Neuronal stem cell (in vitro differentiated cells): ENCODE data around the gene KLK11.

Experiments used
- DNase-seq: peaks from one replicate; pipeline ENCODE4 v3.0.0-alpha.2; 2013; ENCODE audit warnings: low spot score
- H2AFZ ChIP-seq: one replicate; pipeline ENCODE4 v1.6.1; 2013; ENCODE audit warnings: mild to moderate bottlenecking, low read length, inconsistent platforms
- H2AK5ac ChIP-seq: 2 replicates; pipeline ENCODE4 v1.6.1; 2013; ENCODE audit warnings: low read depth, mild to moderate bottlenecking, inconsistent platforms, low read length, moderate library complexity, mixed read lengths
- H2BK120ac ChIP-seq: 2 replicates; pipeline ENCODE4 v1.6.1; 2013; ENCODE audit warnings: low read depth, mild to moderate bottlenecking, inconsistent platforms, low read length, moderate library complexity, mixed read lengths
- H2BK12ac ChIP-seq: one replicate; pipeline ENCODE4 v1.6.1; 2013; ENCODE audit warnings: low read length, inconsistent platforms
- H2BK15ac ChIP-seq: 2 replicates; pipeline ENCODE4 v1.6.1; 2013; ENCODE audit warnings: mild to moderate bottlenecking, low read length, inconsistent platforms, mixed read lengths
- H2BK5ac ChIP-seq: one replicate; pipeline ENCODE4 v1.6.1; 2013; ENCODE audit warnings: inconsistent platforms, mild to moderate bottlenecking, low read length, moderate library complexity
- H3K14ac ChIP-seq: one replicate; pipeline ENCODE4 v1.6.1; 2013; ENCODE audit warnings: low read length, inconsistent platforms
- H3K18ac ChIP-seq: 2 replicates; pipeline ENCODE4 v1.6.1; 2013; ENCODE audit warnings: low read length, inconsistent platforms
- H3K23ac ChIP-seq: 2 replicates; pipeline ENCODE4 v1.6.1; 2013; ENCODE audit warnings: low read depth, mild to moderate bottlenecking, mixed read lengths, low read length, inconsistent platforms; ENCODE audit not compliant: poor library complexity
- H3K27ac ChIP-seq: replicated peaks from 3 replicates; pipeline ENCODE4 v1.5.1; 2013; ENCODE audit warnings: low read length, inconsistent platforms
- H3K27me3 ChIP-seq, 3 experiments: 2 replicates each; pipeline ENCODE4 v1.6.1; 2013; ENCODE audit warnings: low read length in 3 of 3, mild to moderate bottlenecking in 2 of 3, inconsistent platforms in 1 of 3, low read depth in 1 of 3, mixed read lengths in 1 of 3, moderate library complexity in 1 of 3; ENCODE audit not compliant: control insufficient read depth in 3 of 3, insufficient read depth in 3 of 3
- H3K36me3 ChIP-seq, 2 donors: replicated peaks in 1 of 2; 2 replicates each; pipeline ENCODE4 v1.6.1; 2013; ENCODE audit warnings: low read length in 2 of 2; ENCODE audit not compliant: control insufficient read depth in 2 of 2, insufficient read depth in 2 of 2
- H3K4ac ChIP-seq: 2 replicates; pipeline ENCODE4 v1.6.1; 2013; ENCODE audit warnings: inconsistent platforms, mild to moderate bottlenecking, low read length, moderate library complexity
- H3K4me1 ChIP-seq, 2 donors: 1 replicate in 1 of 2; 2 replicates in 1 of 2; pipeline ENCODE4 v1.6.1; 2013; ENCODE audit warnings: low read length in 2 of 2, low read depth in 1 of 2; ENCODE audit not compliant: control insufficient read depth in 2 of 2, insufficient read depth in 1 of 2
- H3K4me2 ChIP-seq: one replicate; pipeline ENCODE4 v1.6.1; 2013; ENCODE audit warnings: mild to moderate bottlenecking, low read length, inconsistent platforms; ENCODE audit not compliant: insufficient read depth, poor library complexity, severe bottlenecking
- H3K4me3 ChIP-seq, 2 donors: 2 replicates each; pipeline ENCODE4 v1.5.1; 2013; ENCODE audit warnings: low read length in 2 of 2, mild to moderate bottlenecking in 2 of 2, inconsistent platforms in 1 of 2, moderate library complexity in 1 of 2
- H3K79me1 ChIP-seq: one replicate; pipeline ENCODE4 v1.6.1; 2013; ENCODE audit warnings: low read depth, mild to moderate bottlenecking, inconsistent platforms, low read length, moderate library complexity
- H3K9ac ChIP-seq: one replicate; pipeline ENCODE4 v1.6.1; 2013; ENCODE audit warnings: mild to moderate bottlenecking, low read depth, low read length, inconsistent platforms; ENCODE audit not compliant: poor library complexity
- H3K9me3 ChIP-seq, 2 donors: replicated peaks in 1 of 2; 2 replicates each; pipeline versions ENCODE3 to v1.6.1; 2013; ENCODE audit warnings: low read length in 2 of 2, mild to moderate bottlenecking in 2 of 2, inconsistent platforms in 1 of 2, low read depth in 1 of 2, mixed read lengths in 1 of 2, moderate library complexity in 1 of 2; ENCODE audit not compliant: control insufficient read depth in 2 of 2, insufficient read depth in 1 of 2
- H4K8ac ChIP-seq: one replicate; pipeline ENCODE4 v1.6.1; 2013; ENCODE audit warnings: low read depth, mild to moderate bottlenecking, inconsistent platforms, low read length, moderate library complexity
- H4K91ac ChIP-seq: one replicate; pipeline ENCODE4 v1.6.1; 2013; ENCODE audit warnings: low read length, low read depth, mild to moderate bottlenecking, inconsistent platforms; ENCODE audit not compliant: poor library complexity
- WGBS, 2 donors: extraction: QIAGEN DNeasy Blood & Tissue Kit; methylation state at CpG; one replicate each; pipeline ENCODE4 v1.1.7; 2013; ENCODE audit warnings: missing lambda C conversion rate in 2 of 2, mixed read lengths in 1 of 2; ENCODE audit not compliant: insufficient read length in 2 of 2, insufficient replicate concordance in 1 of 2; ENCODE audit errors: extremely low coverage in 2 of 2; 5-methylcytosine and 5-hydroxymethylcytosine counted together

Gene KLK11

GRCh38 chr19:51040151-51040550 lies 13.7 kb upstream of the KLK11 start:
- no peak overlapping the region for H3K4me3 ChIP-seq
- no peak overlapping the region for H2BK120ac ChIP-seq
- H3K9me3 ChIP-seq = no peaks in the 10 kb centered on the region
- no peak overlapping the region for H3K23ac ChIP-seq
- H2AFZ ChIP-seq = no peak overlapping the region
- H4K91ac ChIP-seq = no peak overlapping the region
- H2BK12ac ChIP-seq = no peak overlapping the region
- no peak overlapping the region for H3K9ac ChIP-seq
- H3K4me2 ChIP-seq = no peak overlapping the region
- H3K36me3 ChIP-seq = no peaks in the 10 kb centered on the region
- H3K14ac ChIP-seq = no peak overlapping the region
- no CpG with 5 or more reads among the region's 6 CpGs for WGBS, 2 donors
- H3K18ac ChIP-seq = no peak overlapping the region
- no peak overlapping the region for H3K4ac ChIP-seq
- no peak for DNase-seq
- H2BK5ac ChIP-seq = no peak overlapping the region
- H4K8ac ChIP-seq = no peak overlapping the region
- no peaks in the 10 kb centered on the region for H3K79me1 ChIP-seq
- H3K4me1 ChIP-seq = no peaks in the 10 kb centered on the region
- H3K27me3 ChIP-seq = no peaks in the 10 kb centered on the region
- H3K27ac ChIP-seq = no peak overlapping the region
- no peak overlapping the region for H2BK15ac ChIP-seq
- H2AK5ac ChIP-seq = no peak overlapping the region

- DNase-seq = no peak
- no peaks in the 10 kb centered on the region for H3K36me3 ChIP-seq
- no peak overlapping the region for H2BK5ac ChIP-seq
- H2BK12ac ChIP-seq = no peak overlapping the region
- no peak overlapping the region for H3K4me3 ChIP-seq
- no peaks in the 10 kb centered on the region for H3K4me1 ChIP-seq
- peak overlapping the region; percentile 29 for H2AFZ ChIP-seq
- H3K14ac ChIP-seq = no peak overlapping the region
- no peaks in the 10 kb centered on the region for H3K79me1 ChIP-seq
- no peak overlapping the region for H3K4ac ChIP-seq
- no peak overlapping the region for H3K18ac ChIP-seq
- no peak overlapping the region for H3K27ac ChIP-seq
- no peak overlapping the region for H4K8ac ChIP-seq
- H2AK5ac ChIP-seq = no peak overlapping the region
- WGBS, 2 donors = no CpG with 5 or more reads among the region's 9 CpGs
- H3K27me3 ChIP-seq = no peaks in the 10 kb centered on the region
- no peak overlapping the region for H4K91ac ChIP-seq
- no peak overlapping the region for H2BK120ac ChIP-seq
- no peak overlapping the region for H3K9ac ChIP-seq
- H3K9me3 ChIP-seq = no peaks in the 10 kb centered on the region
- no peak overlapping the region for H2BK15ac ChIP-seq
- no peak overlapping the region for H3K4me2 ChIP-seq
- no peak overlapping the region for H3K23ac ChIP-seq
Observed at GRCh38 chr19:51036519-51036918, 10.1 kb upstream of the KLK11 start.

- Histone ChIP-seq H2BK5ac (no peak within 1 kb of the TSS), H3K36me3 (no peaks in the 10 kb centered on the region), H2BK120ac (no peak within 1 kb of the TSS), H3K4me2 (no peak within 1 kb of the TSS), H3K9me3 (peaks cover 0 to 2% of the 10 kb centered on the region in 2 donors), H3K4me1 (no peaks in the 10 kb centered on the region), H3K4ac (no peak within 1 kb of the TSS), H3K79me1 (no peaks in the 10 kb centered on the region), H4K91ac (no peak within 1 kb of the TSS), H3K27me3 (no peaks in the 10 kb centered on the region), H2AFZ (no peak within 1 kb of the TSS), H2AK5ac (peak within 1 kb of the TSS; percentile 56), H3K9ac (peak within 1 kb of the TSS; percentile 37), H3K14ac (peak within 1 kb of the TSS; percentile 1), H3K23ac (no peak within 1 kb of the TSS), H3K27ac (no peak within 1 kb of the TSS), H4K8ac (no peak within 1 kb of the TSS), H2BK15ac (no peak within 1 kb of the TSS), H2BK12ac (peak within 1 kb of the TSS; percentile 89), H3K18ac (peak within 1 kb of the TSS; percentile 64), H3K4me3 (no peak within 1 kb of the TSS)
- WGBS, 2 donors = no CpG with 5 or more reads among the region's 11 CpGs
- DNase-seq = no peak
Observed at GRCh38 chr19:51034704-51035103, 8.3 kb upstream of the KLK11 start, which contains the start of gene KLK12. Gene KLK12, minus strand, starts transcription at chr19:51035002. Its CDS starts 381 bp downstream, at chr19:51034621.

DNA sequence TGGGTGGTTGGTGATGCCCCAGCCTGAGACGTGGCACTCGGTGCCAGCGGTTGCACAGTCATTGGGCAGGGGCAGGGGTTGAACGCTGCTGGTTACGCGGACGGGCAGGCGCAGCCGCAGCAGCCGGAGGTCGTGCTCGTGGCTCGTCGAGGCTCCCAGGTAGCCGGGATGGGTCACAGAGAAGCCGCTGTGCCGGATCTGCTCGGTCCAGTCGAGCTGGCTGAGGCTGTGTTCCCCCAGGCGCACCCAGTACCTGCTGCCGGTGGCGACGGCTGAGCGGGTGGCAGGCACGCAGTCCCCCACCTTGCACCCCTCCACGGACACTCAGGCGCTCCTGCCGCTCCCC lies 5.4 kb upstream of the KLK11 start:
- Histone ChIP-seq H2BK5ac (no peak overlapping the region), H2BK120ac (no peak overlapping the region), H3K4me1 (peaks cover 0 to 2% of the 10 kb centered on the region in 2 donors), H3K18ac (peak overlapping the region; percentile 62), H2AFZ (no peak overlapping the region), H2BK15ac (no peak overlapping the region), H2AK5ac (no peak overlapping the region), H3K23ac (peak overlapping the region; percentile 94), H3K36me3 (no peaks in the 10 kb centered on the region), H3K9ac (peak overlapping the region; percentile 4), H3K27me3 (peaks cover 0 to 11% (median 0%) of the 10 kb centered on the region in 3 experiments), H3K4me3 (no peak overlapping the region), H4K8ac (no peak overlapping the region), H4K91ac (no peak overlapping the region), H3K79me1 (no peaks in the 10 kb centered on the region), H3K4me2 (no peak overlapping the region), H3K9me3 (peaks cover 0 to 2% of the 10 kb centered on the region in 2 donors), H3K14ac (peak overlapping the region; percentile 86), H3K4ac (no peak overlapping the region), H3K27ac (no peak overlapping the region), H2BK12ac (peak overlapping the region; percentile 67)
- no CpG with 5 or more reads among the region's 28 CpGs for WGBS, 2 donors
- DNase-seq = no peak
